RWPE1 (cell line): ENCODE results near the gene PLS1.
A peak's percentile ranks its signal among the peaks of the same experiment; 100 is the strongest.

Source experiments
- CTCF ChIA-PET: fragments of 350-600 bp; sonication (Branson Sonifier 250); formaldehyde crosslinking; extraction: SDS; loops from one replicate; lab custom pipeline; 2021; lab: Yijun Ruan, JAX
- POLR2A ChIA-PET: fragments of 400-600 bp; formaldehyde crosslinking; extraction: SDS; loops from one replicate; lab custom pipeline; 2020; ENCODE audit warnings: antibody characterized with exemption; ENCODE audit not compliant: low non-redundant PET; lab: Yijun Ruan, JAX
- DNase-seq: peaks from one replicate; pipeline ENCODE4 v3.0.0; 2012; ENCODE audit warnings: low spot score
- H3K27ac ChIP-seq: fragments of 450-650 bp; 2 replicates; pipeline ENCODE4 v1.5.1; 2017
- TF ChIP-seq, protein P1 (sequence below): fragments of 450-650 bp; conservative IDR thresholded peaks from 2 replicates; pipeline ENCODE4 v1.5.1; 2017; ENCODE audit warnings: low read depth, mild to moderate bottlenecking

The PLS1 gene

GRCh38 chr3:142618917-142619461 lies 22.8 kb downstream of the PLS1 start:
- ChIA-PET POLR2A (interaction anchor here (0.5 kb wide), 1 partner anchor 24 kb away, joined by 4 read pairs; no protein-coding TSS in a partner anchor), CTCF (interaction anchor here (0.5 kb wide), 1 partner anchor 1356 kb away, joined by 7 read pairs; no protein-coding TSS in a partner anchor)
- no peak overlapping the region for H3K27ac ChIP-seq
- peak; percentile 56 for DNase-seq
- TF ChIP-seq, protein P1, sequence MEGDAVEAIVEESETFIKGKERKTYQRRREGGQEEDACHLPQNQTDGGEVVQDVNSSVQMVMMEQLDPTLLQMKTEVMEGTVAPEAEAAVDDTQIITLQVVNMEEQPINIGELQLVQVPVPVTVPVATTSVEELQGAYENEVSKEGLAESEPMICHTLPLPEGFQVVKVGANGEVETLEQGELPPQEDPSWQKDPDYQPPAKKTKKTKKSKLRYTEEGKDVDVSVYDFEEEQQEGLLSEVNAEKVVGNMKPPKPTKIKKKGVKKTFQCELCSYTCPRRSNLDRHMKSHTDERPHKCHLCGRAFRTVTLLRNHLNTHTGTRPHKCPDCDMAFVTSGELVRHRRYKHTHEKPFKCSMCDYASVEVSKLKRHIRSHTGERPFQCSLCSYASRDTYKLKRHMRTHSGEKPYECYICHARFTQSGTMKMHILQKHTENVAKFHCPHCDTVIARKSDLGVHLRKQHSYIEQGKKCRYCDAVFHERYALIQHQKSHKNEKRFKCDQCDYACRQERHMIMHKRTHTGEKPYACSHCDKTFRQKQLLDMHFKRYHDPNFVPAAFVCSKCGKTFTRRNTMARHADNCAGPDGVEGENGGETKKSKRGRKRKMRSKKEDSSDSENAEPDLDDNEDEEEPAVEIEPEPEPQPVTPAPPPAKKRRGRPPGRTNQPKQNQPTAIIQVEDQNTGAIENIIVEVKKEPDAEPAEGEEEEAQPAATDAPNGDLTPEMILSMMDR, result no peak

GRCh38 chr3:142622405-142622804 lies 26.2 kb downstream of the PLS1 start:
- TF ChIP-seq, protein P1, result no peak
- CTCF ChIA-PET, result interaction anchor here (1.1 kb wide), 1 partner anchor 41 kb away, joined by 3 read pairs; no protein-coding TSS in a partner anchor
- DNase-seq, result no peak
- no peak overlapping the region for H3K27ac ChIP-seq
- POLR2A ChIA-PET, result no interaction called here

GRCh38 chr3:142623194-142623593 lies 27.0 kb downstream of the PLS1 start:
- H3K27ac ChIP-seq, result no peak overlapping the region
- ChIA-PET POLR2A (no interaction called here), CTCF (interaction anchor here (1.1 kb wide), 1 partner anchor 40 kb away, joined by 3 read pairs; no protein-coding TSS in a partner anchor)
- DNase-seq, result no peak
- TF ChIP-seq, protein P1, result no peak

GRCh38 chr3:142624341-142625152 lies 28.4 kb downstream of the PLS1 start:
- CTCF ChIA-PET, result interaction anchor here (0.6 to 0.8 kb wide), 2 partner anchors 9 to 33 kb away, joined by 4 read pairs; no protein-coding TSS in a partner anchor
- H3K27ac ChIP-seq, result no peak overlapping the region
- no peak for DNase-seq
- POLR2A ChIA-PET, result interaction anchor here (0.5 kb wide), 1 partner anchor 78 kb away, joined by 6 read pairs; no protein-coding TSS in a partner anchor
- TF ChIP-seq, protein P1, result no peak

DNA sequence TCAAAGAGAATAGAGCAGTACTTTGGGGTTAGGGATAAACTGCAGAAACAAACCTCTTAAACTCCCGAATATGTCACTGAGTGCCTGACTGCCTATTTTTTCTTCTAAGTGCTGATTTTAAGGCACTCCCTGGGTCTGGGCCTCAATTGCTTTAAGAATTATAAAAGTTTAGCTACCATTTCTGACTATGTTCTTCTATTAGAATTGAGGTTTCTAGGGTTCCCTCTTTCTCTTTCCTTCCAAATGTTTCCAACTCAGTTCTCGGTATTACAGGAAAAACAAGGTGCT lies 28.9 kb downstream of the PLS1 start:
- POLR2A ChIA-PET, result no interaction called here
- H3K27ac ChIP-seq, result no peak overlapping the region
- DNase-seq, result no peak
- TF ChIP-seq, protein P1, result no peak
- CTCF ChIA-PET, result interaction anchor here (0.6 to 0.8 kb wide), 2 partner anchors 9 to 34 kb away, joined by 4 read pairs; no protein-coding TSS in a partner anchor

DNA sequence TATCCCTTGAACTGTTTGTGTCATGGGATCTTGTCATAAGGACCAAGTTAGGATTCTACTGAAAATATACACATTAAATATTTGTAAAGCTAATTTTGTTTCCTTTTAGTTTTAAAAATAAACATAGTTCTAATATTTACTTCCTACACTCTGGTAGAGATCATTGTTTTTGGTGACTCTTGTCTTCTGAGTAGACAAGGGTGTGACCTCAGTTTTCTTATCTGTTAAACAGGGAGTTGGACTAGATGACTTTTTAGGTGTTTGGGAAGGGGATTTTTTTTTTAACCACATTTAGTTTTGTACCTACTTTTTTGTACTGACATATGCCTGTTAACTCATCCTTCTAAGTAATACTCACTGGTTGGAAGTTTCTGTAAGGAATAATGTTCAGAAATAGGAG lies 30.8 kb downstream of the PLS1 start:
- TF ChIP-seq, protein P1, result no peak
- no peak for DNase-seq
- POLR2A ChIA-PET, result no interaction called here
- no peak overlapping the region for H3K27ac ChIP-seq
- CTCF ChIA-PET, result interaction anchor here (0.6 to 0.7 kb wide), 2 partner anchors 69 to 137 kb away, joined by 3 to 4 read pairs; no protein-coding TSS in a partner anchor
